GM12875 (cell line): ENCODE results near the gene CCND1.

Experiments used
- H3K4me3 ChIP-seq: one replicate; pipeline ENCODE4 v1.5.1; 2011; ENCODE audit warnings: low read depth, low read length, control low read depth
- CTCF ChIP-seq: IDR thresholded peaks from 2 replicates; pipeline ENCODE4 v1.5.1; 2011; ENCODE audit warnings: low read depth, mild to moderate bottlenecking, control low read depth, inconsistent platforms, low read length, moderate library complexity, borderline replicate concordance; ENCODE audit not compliant: insufficient read depth

The CCND1 gene

DNA sequence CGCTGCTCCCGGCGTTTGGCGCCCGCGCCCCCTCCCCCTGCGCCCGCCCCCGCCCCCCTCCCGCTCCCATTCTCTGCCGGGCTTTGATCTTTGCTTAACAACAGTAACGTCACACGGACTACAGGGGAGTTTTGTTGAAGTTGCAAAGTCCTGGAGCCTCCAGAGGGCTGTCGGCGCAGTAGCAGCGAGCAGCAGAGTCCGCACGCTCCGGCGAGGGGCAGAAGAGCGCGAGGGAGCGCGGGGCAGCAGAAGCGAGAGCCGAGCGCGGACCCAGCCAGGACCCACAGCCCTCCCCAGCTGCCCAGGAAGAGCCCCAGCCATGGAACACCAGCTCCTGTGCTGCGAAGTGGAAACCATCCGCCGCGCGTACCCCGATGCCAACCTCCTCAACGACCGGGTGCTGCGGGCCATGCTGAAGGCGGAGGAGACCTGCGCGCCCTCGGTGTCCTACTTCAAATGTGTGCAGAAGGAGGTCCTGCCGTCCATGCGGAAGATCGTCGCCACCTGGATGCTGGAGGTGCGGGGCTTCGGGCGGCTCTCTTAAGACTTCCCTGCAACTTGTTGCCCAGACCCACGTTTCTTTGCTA, at the start of gene CCND1:
Gene CCND1, plus strand, starts transcription at position 162 of the 587 bp plus-strand sequence. Its CDS starts 158 bp downstream, at position 320.
- H3K4me3 ChIP-seq: peak within 1 kb of the TSS; percentile 10
- TF ChIP-seq CTCF: no peak

- TF ChIP-seq CTCF: no peak
- H3K4me3 ChIP-seq: no peak overlapping the region
These were observed 47.8 kb upstream of the CCND1 start for GRCh38 chr11:69592986-69593650.

DNA sequence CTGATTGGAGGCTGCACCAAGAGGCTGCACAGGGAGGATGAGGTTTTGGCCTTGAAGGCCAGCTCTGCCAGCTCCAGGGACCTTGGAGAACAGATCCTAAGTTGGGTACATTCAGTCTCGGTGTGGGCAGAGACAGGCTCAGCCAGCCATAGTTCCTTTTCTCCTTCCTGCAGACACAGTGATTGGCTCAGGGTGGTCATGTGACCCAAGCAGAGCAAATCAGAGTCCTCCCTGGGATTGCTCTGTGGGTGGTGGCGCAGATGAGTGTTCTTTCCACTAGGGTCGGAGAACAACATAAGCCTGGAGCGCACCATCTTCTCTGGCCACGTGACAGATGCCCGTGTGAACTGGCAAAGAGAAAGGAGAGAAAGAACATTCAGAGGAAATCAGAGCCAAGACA, 47.1 kb upstream of the CCND1 start:
- TF ChIP-seq CTCF: no peak
- no peak overlapping the region for H3K4me3 ChIP-seq

- TF ChIP-seq CTCF: no peak
- no peak overlapping the region for H3K4me3 ChIP-seq
These were observed 46.5 kb upstream of the CCND1 start for GRCh38 chr11:69594481-69594880.

DNA sequence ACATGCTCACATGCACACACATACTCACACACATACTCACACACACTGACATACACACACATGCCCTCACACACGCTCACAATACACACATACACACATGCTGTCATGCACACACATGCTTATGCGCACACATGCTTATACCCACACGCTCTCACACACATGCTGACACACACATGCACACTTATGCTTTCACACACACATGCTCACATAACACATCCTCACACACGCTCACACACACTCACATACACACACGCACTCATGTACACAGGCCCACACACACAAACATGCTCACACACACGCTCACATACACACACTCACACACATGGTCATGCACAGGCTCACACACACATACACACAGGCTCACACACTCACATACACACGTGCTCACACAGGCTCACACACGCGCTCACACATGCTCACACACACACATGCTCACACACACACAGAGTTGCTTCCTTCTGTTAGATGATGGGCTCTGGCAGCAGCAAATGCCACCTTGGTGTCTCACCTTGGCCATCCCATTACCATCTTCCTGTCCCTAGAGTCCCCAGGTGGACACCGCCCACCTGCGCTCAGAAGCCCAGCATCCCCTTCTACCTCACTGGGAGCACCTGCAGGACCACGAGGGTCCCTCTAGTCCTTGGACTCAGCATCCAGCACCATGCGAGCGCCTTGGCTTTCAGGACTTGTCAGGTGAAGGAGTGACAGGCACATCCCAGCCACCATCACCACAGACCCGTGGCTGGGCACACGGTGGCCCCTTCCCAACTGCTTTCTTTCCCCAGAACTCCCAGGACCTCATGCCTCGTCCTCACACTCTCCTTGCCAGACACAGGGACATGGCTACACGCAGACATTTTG, 44.9 kb upstream of the CCND1 start:
- no peak overlapping the region for H3K4me3 ChIP-seq
- no peak for TF ChIP-seq CTCF

DNA sequence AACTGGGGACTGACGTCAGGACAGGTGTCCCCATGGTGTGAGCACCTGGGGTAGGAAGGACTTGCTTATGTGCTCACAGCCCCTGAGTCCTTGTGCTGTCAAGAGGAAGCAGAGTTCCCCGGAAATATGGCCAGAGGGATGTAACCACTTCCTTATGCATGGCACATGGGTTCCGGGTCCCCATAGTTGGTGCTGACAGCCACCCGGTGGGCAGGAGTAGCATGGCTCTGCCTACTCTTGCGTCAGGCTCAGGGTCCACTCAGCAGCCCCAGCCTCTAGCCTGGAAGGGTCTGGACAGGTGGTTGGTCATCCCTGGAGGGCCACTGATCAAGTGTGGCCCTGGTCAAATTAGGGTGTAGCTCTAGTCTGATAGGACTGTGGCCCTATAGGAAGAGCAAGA, 42.8 kb upstream of the CCND1 start:
- H3K4me3 ChIP-seq: no peak overlapping the region
- no peak for TF ChIP-seq CTCF
